Amniotic stem cell (primary cell): ENCODE results near the gene TOLLIP.
"Not testable (repeated sequence)": the region's sequence is repeated elsewhere in the genome, so short reads cannot be mapped to it uniquely, and the experiment has no call there.

Source experiments
- DNase-seq: peaks from one replicate; lab custom pipeline; 2025; lab: John Stamatoyannopoulos, UW

Gene TOLLIP

DNA sequence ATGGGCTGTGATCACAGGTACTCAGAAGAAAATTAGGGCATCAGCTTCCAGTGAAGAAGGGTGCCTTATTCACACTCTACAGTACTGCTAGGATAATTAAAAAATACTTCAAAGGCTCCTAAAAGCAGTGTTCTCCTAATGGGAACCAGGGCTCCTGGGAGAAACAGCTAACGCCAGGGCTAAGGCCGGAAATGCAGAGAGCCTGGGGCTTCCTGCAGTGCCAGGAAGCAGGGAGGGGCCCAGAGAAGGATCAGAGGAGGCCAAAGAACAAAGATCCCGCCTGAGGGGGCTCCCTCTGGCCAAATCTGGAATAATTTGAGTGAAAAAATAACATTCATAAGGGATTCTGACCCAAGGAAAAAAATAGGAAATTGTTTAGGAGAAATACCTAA, 27.5 kb downstream of the TOLLIP start:
- DNase-seq, result no peak

GRCh38 chr11:1281326-1281973, 28.0 kb downstream of the TOLLIP start:
- no peak for DNase-seq

GRCh38 chr11:1280116-1281035, 29.1 kb downstream of the TOLLIP start:
- no peak for DNase-seq

DNA sequence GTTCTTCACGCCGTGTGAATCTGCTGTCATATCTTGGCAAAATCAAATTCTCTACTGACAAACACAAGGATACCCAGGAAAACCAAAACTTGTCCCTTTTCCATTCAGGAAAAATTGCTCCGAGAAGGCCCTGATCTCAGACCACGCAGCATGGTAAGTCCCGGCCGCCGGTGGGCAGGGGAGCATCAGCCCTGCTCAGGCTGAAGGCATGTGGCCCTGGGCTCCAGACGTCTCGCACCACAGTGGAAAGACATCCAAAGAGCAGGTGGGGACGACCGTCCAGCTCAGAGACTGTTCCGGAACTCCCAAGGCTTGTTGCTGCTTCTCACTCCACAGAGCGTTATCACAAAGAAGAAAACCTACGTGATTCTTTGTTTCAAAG, 29.8 kb downstream of the TOLLIP start:
- DNase-seq, result no peak

DNA sequence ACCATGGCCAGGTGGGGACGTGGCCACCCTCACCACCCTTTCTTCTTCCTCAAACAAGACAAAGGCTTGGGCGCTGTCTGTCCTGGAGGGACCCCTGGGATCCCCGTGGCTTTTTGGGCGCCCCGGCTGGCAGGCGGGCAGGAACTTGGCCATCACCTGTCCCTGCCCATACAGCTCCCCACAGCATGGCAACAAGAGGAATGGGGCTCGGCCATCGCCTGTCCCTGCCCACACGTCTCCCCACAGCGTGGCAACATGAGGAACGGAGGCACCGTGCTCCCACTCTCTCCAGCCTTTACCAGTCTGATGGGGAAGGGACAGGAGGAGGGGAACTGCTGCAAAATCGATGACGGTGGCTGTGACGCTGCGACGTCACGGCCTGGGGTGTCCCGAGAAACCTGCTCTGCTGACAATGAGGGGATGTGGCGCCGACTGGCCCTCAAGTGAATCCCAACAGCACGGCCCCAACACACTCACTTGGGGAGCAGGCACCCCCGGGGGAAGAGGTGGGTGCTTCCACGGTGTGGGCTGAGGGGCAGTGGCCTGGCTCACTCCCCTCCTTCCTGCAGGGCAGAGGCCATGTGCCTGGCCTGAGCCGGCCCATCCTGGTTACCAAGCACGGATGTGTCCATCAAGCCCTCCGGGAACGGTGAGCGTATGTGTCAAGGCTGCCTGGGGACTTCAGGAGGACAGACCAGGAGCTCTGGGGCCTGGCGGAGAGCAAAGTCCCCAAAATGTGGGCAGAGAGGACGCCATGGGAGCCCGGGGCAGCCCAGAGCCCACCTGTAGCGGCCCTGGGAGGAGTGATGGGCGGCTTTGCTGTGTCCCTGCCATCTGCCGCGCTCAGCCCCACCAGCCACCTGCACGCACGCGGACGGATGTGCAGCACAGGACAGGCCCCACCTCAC, 30.4 kb downstream of the TOLLIP start:
- no peak for DNase-seq

DNA sequence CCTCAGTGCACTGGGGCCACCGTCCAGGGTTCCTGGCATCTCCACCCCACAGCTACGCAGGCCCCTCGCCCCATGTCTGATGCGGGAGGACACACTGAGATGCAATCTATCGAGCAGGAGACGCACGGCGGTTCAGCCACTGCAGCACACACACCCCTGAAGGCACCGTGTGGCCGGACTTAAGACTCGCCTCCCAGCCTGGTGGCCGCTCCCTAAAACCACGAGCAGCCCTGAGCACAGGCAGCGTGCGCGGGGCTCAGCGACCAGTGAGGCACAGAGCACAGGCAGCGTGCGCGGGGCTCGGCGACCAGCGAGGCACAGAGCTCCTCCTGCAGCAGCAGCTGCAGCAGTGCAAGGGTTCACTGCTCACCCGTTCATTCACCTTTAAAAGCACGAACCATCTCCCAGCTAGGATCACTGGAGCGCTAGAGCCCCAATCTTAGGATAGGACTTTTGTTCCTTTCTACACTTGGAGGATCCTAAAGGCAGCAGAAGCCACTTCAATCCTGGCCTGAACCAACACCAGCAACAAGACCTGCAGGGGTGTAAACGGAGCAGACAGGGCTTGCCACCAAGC, 31.4 kb downstream of the TOLLIP start:
- no peak for DNase-seq

GRCh38 chr11:1276866-1277615, 32.4 kb downstream of the TOLLIP start:
- no peak for DNase-seq

DNA sequence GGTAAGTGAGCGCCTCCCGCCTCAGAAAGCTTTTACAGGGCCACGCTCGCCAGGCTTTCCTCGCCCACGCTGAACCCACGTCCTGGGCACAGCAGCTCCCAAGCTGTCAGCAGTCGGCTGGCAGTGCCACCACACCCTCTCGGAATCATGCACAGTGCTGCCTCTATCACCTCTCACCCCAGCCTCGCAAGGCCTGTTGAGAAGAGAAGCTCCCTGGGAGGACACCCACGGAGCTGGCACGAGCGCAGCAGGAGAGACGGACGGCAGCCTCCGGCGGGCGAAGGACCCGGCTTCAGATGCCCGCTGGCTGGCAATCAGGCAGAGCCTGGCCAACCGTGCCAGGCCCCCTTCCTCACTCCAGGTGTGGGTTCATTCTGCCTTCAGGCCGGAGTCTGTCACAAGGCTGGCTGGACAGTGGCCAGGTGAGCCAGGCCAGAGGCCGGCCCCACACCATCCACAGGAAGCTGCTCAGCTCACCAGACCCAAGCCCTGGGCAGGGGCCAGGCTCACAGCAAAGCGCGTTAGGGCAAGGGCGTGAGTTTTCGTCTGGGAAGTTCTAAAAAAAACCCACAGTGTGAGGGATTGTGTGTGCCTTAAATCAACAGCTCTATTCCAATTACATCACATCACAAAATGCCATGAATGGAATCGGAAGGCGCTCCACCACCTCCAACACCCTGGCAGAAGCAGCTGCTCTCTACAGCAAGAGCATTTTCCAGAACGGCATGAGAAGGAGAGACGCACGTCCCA, 33.2 kb downstream of the TOLLIP start:
- DNase-seq, result no peak

- no peak for DNase-seq
Observed at GRCh38 chr11:1275021-1275420, 34.4 kb downstream of the TOLLIP start.

DNA sequence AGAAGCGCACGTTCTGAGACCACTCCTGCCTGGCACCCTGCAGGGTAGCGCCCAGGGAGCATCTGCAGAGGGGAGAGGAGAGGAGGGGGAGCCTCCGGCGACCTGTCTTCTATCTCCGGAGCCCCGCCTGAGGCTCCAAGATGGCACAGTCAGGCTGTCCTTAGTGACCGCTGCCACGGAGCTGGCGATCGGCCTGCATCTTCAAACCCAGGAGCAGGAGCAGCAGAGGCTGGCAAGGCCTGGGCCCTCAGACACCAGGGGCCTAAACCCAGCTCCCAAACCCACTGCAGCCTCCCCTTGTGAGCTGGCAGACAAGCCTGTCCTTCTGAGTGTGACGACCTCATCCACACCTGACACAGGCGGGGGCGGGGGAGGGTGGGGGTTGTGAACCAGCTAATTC, 34.9 kb downstream of the TOLLIP start:
- DNase-seq, result no peak

- no peak for DNase-seq
Observed at GRCh38 chr11:1272531-1272930, 36.9 kb downstream of the TOLLIP start.

DNA sequence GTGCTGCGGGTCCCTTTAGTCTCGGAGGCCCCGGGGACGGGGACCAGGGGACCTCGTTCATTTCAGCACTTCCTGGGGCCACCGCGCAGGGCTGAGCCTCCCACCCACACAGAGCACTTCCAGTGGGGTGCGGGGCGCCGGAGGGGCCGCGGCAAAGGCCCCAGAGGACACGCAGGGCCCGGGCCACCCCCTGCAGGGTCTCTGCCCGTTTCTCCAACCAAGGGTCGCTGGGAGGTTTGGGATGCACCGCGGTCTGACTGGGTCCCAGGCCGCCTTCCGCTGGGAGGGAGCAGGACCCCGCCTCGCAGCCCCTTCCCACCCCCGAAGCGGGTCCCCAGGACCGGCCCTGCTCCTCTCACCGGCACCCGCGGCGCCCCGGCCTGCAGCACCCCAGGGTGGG, 37.5 kb downstream of the TOLLIP start:
- no peak for DNase-seq

DNA sequence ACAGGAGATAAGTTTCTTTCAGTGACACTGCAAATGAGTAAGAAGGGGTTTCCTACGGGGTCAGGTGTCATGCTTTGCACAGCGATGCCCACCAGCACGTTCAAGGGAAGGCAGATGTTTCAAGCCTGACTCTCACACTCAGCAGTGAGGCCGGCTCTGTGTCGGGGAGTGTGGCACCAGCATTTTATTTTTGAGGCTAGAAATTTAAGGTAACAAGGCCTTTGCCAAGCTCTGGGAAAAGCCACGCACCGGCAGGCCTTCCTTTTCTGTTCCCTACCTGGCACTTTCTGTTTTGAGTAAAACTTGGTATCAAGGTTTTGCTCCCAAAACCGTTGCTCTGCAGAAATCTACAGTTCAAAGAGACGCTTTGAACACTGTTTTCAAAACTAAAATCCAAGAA, 38.0 kb downstream of the TOLLIP start:
- DNase-seq, result no peak

DNA sequence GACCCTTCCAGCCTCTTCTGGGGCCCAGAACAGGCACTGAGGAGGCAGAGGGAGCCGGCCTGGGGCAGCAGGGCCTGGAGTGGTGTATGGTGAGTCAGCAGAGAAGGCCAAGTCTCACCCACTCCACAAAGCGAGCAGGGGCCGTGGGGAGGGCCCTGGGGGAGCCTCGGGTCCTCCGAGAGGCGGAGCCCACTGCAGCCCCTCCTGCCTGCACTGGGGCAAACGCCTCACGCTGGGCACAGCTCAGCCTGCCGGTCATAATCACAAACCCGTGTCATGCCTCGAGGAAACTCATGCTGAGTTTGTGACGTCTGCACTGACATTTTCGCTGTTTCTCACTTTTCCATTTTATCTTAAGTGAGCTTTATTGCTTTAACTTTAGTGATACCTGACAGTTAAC, 38.4 kb downstream of the TOLLIP start:
- DNase-seq, result no peak

DNA sequence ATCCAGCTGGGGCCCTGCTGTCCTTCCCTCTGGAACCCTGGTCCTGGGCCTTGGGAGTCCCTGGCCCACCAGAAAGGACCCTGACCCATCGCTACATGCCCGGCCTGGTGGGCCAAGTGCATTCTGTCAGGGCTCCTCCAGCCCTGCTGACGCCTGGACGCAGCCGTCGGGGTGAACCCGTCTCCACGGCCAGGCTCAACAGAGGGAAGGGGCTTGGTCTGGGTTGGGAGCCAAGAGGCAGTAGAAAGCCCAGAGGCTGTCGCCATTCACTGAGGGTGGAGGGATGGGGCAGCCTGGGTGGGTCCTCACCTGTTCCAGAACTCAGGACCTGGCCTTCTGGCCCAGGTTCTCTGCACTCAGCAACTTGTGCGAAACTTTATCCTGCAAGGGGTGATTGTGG, 39.0 kb downstream of the TOLLIP start:
- DNase-seq, result no peak

- DNase-seq, result no peak
Observed at GRCh38 chr11:1269957-1270356, 39.5 kb downstream of the TOLLIP start.

DNA sequence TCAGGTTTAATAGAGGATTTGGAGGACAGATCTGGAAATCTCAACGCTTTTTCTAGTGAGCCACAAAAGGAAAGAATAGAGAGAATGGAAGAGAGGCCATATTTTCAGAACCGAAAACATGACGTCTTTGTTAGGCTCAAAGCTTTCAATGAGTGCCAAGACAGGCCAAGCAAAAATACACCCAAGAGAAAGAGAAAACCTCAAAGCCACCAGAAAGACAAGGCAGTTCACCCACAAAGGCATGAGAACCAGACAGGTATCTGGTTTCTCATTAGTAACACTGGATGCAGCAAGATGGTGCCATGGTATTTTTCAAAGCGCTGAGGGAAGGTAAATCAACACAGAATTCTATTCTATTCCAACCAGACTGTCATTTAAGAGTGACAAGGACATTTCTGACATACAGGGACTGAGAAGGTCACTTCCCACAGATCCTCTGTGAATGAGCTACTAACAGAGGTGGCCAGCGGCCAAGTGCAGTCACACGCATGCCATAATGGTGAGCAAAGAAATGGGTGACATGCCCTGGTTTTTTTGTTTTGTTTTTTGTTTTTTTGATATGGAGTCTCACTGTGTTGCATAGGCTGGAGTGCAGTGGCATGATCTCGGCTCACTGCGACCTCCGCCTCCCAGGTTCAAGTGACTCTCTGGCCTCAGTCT, 41.9 kb downstream of the TOLLIP start:
- no peak for DNase-seq

- not testable (repeated sequence) for DNase-seq
Observed at GRCh38 chr11:1266976-1267375, 42.5 kb downstream of the TOLLIP start.

GRCh38 chr11:1265480-1265879, 44.0 kb downstream of the TOLLIP start:
- not testable (repeated sequence) for DNase-seq

DNA sequence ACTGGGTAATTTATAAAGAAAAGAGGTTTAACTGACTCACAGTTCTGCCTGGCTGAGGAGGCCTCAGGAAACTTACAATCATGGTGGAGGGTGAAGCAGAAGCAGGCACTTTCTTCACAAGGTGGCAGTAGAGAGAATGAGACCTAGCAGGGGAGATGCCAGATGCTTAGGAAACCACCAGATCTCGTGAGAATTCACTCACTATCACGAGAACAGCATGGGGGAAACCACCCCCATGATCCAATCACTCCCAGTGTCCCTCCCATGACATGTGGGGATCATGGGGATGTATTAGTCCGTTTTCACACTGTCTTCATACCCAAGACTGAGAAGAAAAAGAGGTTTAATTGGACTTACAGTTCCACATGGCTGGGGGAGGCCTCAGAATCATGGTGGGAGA, 45.0 kb downstream of the TOLLIP start:
- peak; percentile 7 for DNase-seq
